H1 (cell line): Measurements from ENCODE around the gene ERP44. TPM values are rescaled to one million over a fixed set of nuclear protein-coding genes. Genes with fewer than 3 reads are reported as not detected.

Experiments used
- CTCF ChIA-PET: fragments of 300-600 bp; sonication (Branson Sonifier 250); formaldehyde crosslinking; loops from one replicate; lab custom pipeline; 2021; ENCODE audit not compliant: partially characterized antibody; lab: Charles Lee
- POLR2A ChIA-PET: fragments of 300-600 bp; sonication (Branson Sonifier 250); formaldehyde crosslinking; loops from one replicate; lab custom pipeline; 2021; ENCODE audit warnings: inconsistent platforms; ENCODE audit not compliant: partially characterized antibody; lab: Charles Lee
- DNase-seq, 2 experiments: peaks; one replicate each; pipeline versions ENCODE4 v3.0.0 to v3.0.0-alpha.2; 2010 to 2022; ENCODE audit warnings: low spot score in 2 of 2, low read depth in 1 of 2, mixed read lengths in 1 of 2
- FAIRE-seq: peaks from 2 replicates; lab custom pipeline; 2011; peaks lifted over from hg19 to GRCh38; lab: Jason Lieb, UNC
- H2AFZ ChIP-seq: 2 replicates; pipeline ENCODE4 v1.8.1; 2012; ENCODE audit warnings: low read length, inconsistent platforms
- H2AK5ac ChIP-seq: 2 replicates; pipeline ENCODE4 v1.6.1; 2013; ENCODE audit warnings: low read depth, low read length
- H2BK120ac ChIP-seq: replicated peaks from 2 replicates; pipeline ENCODE3; 2013; ENCODE audit warnings: low read depth, low read length, inconsistent platforms
- H2BK12ac ChIP-seq: 2 replicates; pipeline ENCODE4 v1.6.1; 2013; ENCODE audit warnings: low read depth, low read length
- H2BK15ac ChIP-seq: 2 replicates; pipeline ENCODE4 v1.6.1; 2013; ENCODE audit warnings: low read length
- H2BK20ac ChIP-seq: 2 replicates; pipeline ENCODE4 v1.6.1; 2013; ENCODE audit warnings: low read length
- H2BK5ac ChIP-seq: 2 replicates; pipeline ENCODE4 v1.6.1; 2013; ENCODE audit warnings: low read depth, low read length
- H3K14ac ChIP-seq: 2 replicates; pipeline ENCODE4 v1.6.1; 2013; ENCODE audit warnings: inconsistent platforms; ENCODE audit not compliant: insufficient read length
- H3K18ac ChIP-seq: 2 replicates; pipeline ENCODE4 v1.6.1; 2013; ENCODE audit warnings: low read length; ENCODE audit errors: extremely low read depth
- H3K23ac ChIP-seq: 2 replicates; pipeline ENCODE4 v1.6.1; 2013; ENCODE audit warnings: inconsistent platforms; ENCODE audit not compliant: insufficient read length
- H3K23me2 ChIP-seq: 2 replicates; pipeline ENCODE4 v1.6.1; 2013; ENCODE audit warnings: low read depth, low read length
- H3K27ac ChIP-seq: 2 replicates; pipeline ENCODE4 v1.6.1; 2011; ENCODE audit warnings: low read depth, low read length, inconsistent platforms
- H3K27me3 ChIP-seq, 4 experiments: replicated peaks in 1 of 4; 1 replicate in 1 of 4; 2 replicates in 3 of 4; pipeline versions ENCODE4 v1.6.1 to v1.8.1; 2011 to 2013; ENCODE audit warnings: low read length in 3 of 4, mild to moderate bottlenecking in 3 of 4, inconsistent platforms in 2 of 4, mixed read lengths in 2 of 4, moderate library complexity in 1 of 4; ENCODE audit not compliant: control insufficient read depth in 3 of 4, insufficient read depth in 3 of 4; ENCODE audit errors: extremely low read depth in 1 of 4
- H3K36me3 ChIP-seq, 4 experiments: 2 replicates each; pipeline versions ENCODE4 v1.6.1 to v1.8.1; 2011 to 2013; ENCODE audit warnings: mild to moderate bottlenecking in 4 of 4, low read length in 3 of 4, moderate library complexity in 2 of 4, control low read depth in 1 of 4, inconsistent platforms in 1 of 4; ENCODE audit not compliant: insufficient read depth in 4 of 4, control insufficient read depth in 2 of 4
- H3K4ac ChIP-seq: replicated peaks from 2 replicates; pipeline ENCODE3; 2013; ENCODE audit warnings: low read length, low read depth, mixed read lengths, inconsistent platforms; ENCODE audit not compliant: insufficient read length
- H3K4me1 ChIP-seq, 4 experiments: replicated peaks in 1 of 4; 1 replicate in 1 of 4; 2 replicates in 3 of 4; pipeline versions ENCODE4 v1.6.1 to v1.8.1; 2011 to 2013; ENCODE audit warnings: low read length in 3 of 4, inconsistent platforms in 2 of 4, mixed read lengths in 1 of 4; ENCODE audit not compliant: insufficient read depth in 4 of 4, control insufficient read depth in 3 of 4
- H3K4me2 ChIP-seq, 2 experiments: 2 replicates each; pipeline versions ENCODE4 v1.6.1 to v1.8.1; 2011 to 2013; ENCODE audit warnings: low read depth in 2 of 2, low read length in 2 of 2, control low read depth in 1 of 2, inconsistent platforms in 1 of 2, mild to moderate bottlenecking in 1 of 2; ENCODE audit not compliant: insufficient read depth in 1 of 2
- H3K4me3 ChIP-seq, 4 experiments: fragments of 200-600, 300-600 bp in 1 of 4; sonication (generic), shearing (Covaris generic), sonication (Bioruptor Twin) in 1 of 4; 2 replicates each; pipeline versions ENCODE4 v1.5.1 to v1.8.1; 2011 to 2016; ENCODE audit warnings: low read length in 4 of 4, low read depth in 3 of 4, control low read depth in 2 of 4, inconsistent platforms in 2 of 4, mild to moderate bottlenecking in 2 of 4, mixed read lengths in 1 of 4, moderate library complexity in 1 of 4; ENCODE audit not compliant: insufficient read depth in 2 of 4; ENCODE audit errors: extremely low read depth in 1 of 4
- H3K56ac ChIP-seq: replicated peaks from 2 replicates; pipeline ENCODE3; 2013; ENCODE audit warnings: low read depth, mild to moderate bottlenecking, mixed read lengths, low read length, inconsistent platforms; ENCODE audit not compliant: insufficient read length
- H3K79me1 ChIP-seq: 2 replicates; pipeline ENCODE4 v1.6.1; 2013; ENCODE audit warnings: low read depth, low read length, control low read depth
- H3K79me2 ChIP-seq, 2 experiments: 2 replicates each; pipeline versions ENCODE4 v1.6.1 to v1.8.1; 2012 to 2013; ENCODE audit warnings: low read length in 2 of 2, mild to moderate bottlenecking in 2 of 2, inconsistent platforms in 1 of 2; ENCODE audit not compliant: insufficient read depth in 2 of 2, control insufficient read depth in 1 of 2
- H3K9ac ChIP-seq, 4 experiments: replicated peaks in 1 of 4; 1 replicate in 1 of 4; 2 replicates in 3 of 4; pipeline versions ENCODE4 v1.6.1 to v1.8.1; 2011 to 2013; ENCODE audit warnings: low read depth in 3 of 4, low read length in 3 of 4, control low read depth in 2 of 4, mild to moderate bottlenecking in 2 of 4, moderate library complexity in 2 of 4, inconsistent platforms in 1 of 4; ENCODE audit errors: extremely low read depth in 1 of 4
- H3K9me3 ChIP-seq, 2 experiments: 2 replicates each; pipeline versions ENCODE4 v1.6.1 to v1.8.1; 2012 to 2013; ENCODE audit warnings: mild to moderate bottlenecking in 2 of 2, moderate library complexity in 2 of 2, control low read depth in 1 of 2, inconsistent platforms in 1 of 2, low read depth in 1 of 2, low read length in 1 of 2, mixed read lengths in 1 of 2; ENCODE audit not compliant: insufficient read depth in 2 of 2
- H4K20me1 ChIP-seq, 2 experiments: replicated peaks in 1 of 2; 2 replicates each; pipeline versions ENCODE3 to v1.8.1; 2011 to 2013; ENCODE audit warnings: inconsistent platforms in 2 of 2, low read length in 2 of 2, mild to moderate bottlenecking in 1 of 2; ENCODE audit not compliant: insufficient read depth in 2 of 2, control insufficient read depth in 1 of 2
- H4K5ac ChIP-seq: 2 replicates; pipeline ENCODE4 v1.6.1; 2013; ENCODE audit warnings: low read length, low read depth, mixed read lengths, inconsistent platforms; ENCODE audit not compliant: insufficient read length
- H4K8ac ChIP-seq: 2 replicates; pipeline ENCODE4 v1.8.0; 2013; ENCODE audit warnings: mild to moderate bottlenecking, moderate library complexity, low read length, inconsistent platforms; ENCODE audit not compliant: insufficient read depth; ENCODE audit errors: extremely low read depth
- H4K91ac ChIP-seq: replicated peaks from 2 replicates; pipeline ENCODE3; 2013; ENCODE audit warnings: low read length, mixed read lengths, inconsistent platforms; ENCODE audit not compliant: insufficient read length
- RAD21 ChIP-seq, 2 experiments: IDR thresholded peaks in 1 of 2; conservative IDR thresholded peaks in 1 of 2; 2 replicates each; pipeline ENCODE4 v1.6.1; 2011; ENCODE audit warnings: low read depth in 2 of 2, low read length in 2 of 2, improper control_type of control experiment in 1 of 2, inconsistent platforms in 1 of 2, mild to moderate bottlenecking in 1 of 2, moderate library complexity in 1 of 2
- TAF7 ChIP-seq: optimal IDR thresholded peaks from 2 replicates; pipeline ENCODE3; 2011; ENCODE audit warnings: low read depth, mild to moderate bottlenecking, inconsistent platforms, low read length, moderate library complexity, borderline replicate concordance
- WGBS, 2 experiments: shearing (Covaris generic) in 1 of 2; methylation state at CpG; one replicate each; pipeline versions ENCODE4 v1.1.6 to v1.1.7; 2013 to 2015; ENCODE audit warnings: low lambda C conversion rate in 2 of 2, mixed read lengths in 2 of 2, inconsistent platforms in 1 of 2, low coverage in 1 of 2, missing lambda C conversion rate in 1 of 2; ENCODE audit not compliant: insufficient replicate concordance in 2 of 2, insufficient coverage in 1 of 2, insufficient read length in 1 of 2; ENCODE audit errors: extremely low coverage in 1 of 2, missing lambda C conversion rate in 1 of 2; 5-methylcytosine and 5-hydroxymethylcytosine counted together
- polyA plus RNA-seq, 7 experiments: library from polyadenylated mRNA; depleted of rRNA in 3 of 7; stranded (reverse) in 5 of 7; unstranded in 2 of 7; fragments of >200 nt in 5 of 7; fragments of 200-250 nt in 2 of 7; gene quantifications; 1 replicate in 5 of 7; 2 replicates in 1 of 7; 4 replicates in 1 of 7; pipeline versions ENCODE4 v1.2.1 to v1.2.3, GENCODE V29; 2011 to 2013; ENCODE audit warnings: missing spikeins in 2 of 7, mixed read lengths in 2 of 7
- total RNA-seq: library from RNA; stranded (reverse); fragmentation: NEBNext Ultra II Directional; extraction: Animal tissue kit (Norgen Biotek cat#: 25700); gene quantifications from 2 replicates; pipeline ENCODE4 v1.2.1, GENCODE V29; 2021
- TF ChIP-seq, protein P1 (sequence below), 3 experiments: IDR thresholded peaks; 1 replicate in 2 of 3; 2 replicates in 1 of 3; pipeline versions ENCODE4 v1.5.1 to v1.6.1; 2011; ENCODE audit warnings: low read length in 3 of 3, mild to moderate bottlenecking in 3 of 3, inconsistent platforms in 2 of 3, low read depth in 1 of 3, moderate library complexity in 1 of 3; ENCODE audit not compliant: insufficient read depth in 1 of 3; ENCODE audit errors: control extremely low read depth in 1 of 3

ERP44 gene
- total and polyA plus RNA-seq, 2 of the 8 experiments (the other 6 are each of a cell fraction or from before 2014, with no cell fraction given) = 5.7 to 15.6 TPM

DNA sequence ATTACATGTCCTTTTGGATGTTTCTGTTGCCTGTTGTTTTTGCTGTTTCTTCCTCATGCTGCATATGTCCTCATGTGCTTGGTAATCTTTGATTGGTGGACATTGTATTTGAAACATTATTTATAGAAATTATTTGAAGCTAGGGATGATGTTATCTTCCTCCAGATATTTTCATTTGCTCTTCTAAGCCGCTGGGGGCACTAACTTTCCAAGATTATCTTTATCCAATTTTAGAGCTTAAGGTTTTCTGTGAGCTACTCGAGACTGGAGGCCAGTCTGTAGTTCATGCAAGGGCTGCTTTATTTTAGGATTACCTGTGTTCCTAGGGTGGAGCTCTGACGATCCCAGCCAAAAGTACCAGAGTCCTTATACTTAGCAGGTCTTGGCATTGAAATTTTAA lies 151.4 kb downstream of the ERP44 start:
- Histone ChIP-seq H3K18ac (no peak overlapping the region), H3K23me2 (no peaks in the 10 kb centered on the region), H3K79me1 (no peaks in the 10 kb centered on the region), H4K20me1 (no peaks in the 10 kb centered on the region), H3K79me2 (no peaks in the 10 kb centered on the region), H3K27ac (no peak overlapping the region), H2BK120ac (no peak overlapping the region), H3K27me3 (no peaks in the 10 kb centered on the region), H3K4me3 (no peak overlapping the region), H3K4ac (no peak overlapping the region), H3K23ac (no peak overlapping the region), H3K9ac (no peak overlapping the region), H3K56ac (no peak overlapping the region), H2AFZ (no peak overlapping the region), H4K91ac (no peak overlapping the region), H4K5ac (no peak overlapping the region), H3K14ac (no peak overlapping the region), H2BK20ac (no peak overlapping the region), H2AK5ac (no peak overlapping the region), H2BK5ac (no peak overlapping the region), H4K8ac (no peak overlapping the region), H3K36me3 (no peaks in the 10 kb centered on the region), H3K4me2 (no peak overlapping the region), H2BK12ac (no peak overlapping the region), H2BK15ac (no peak overlapping the region), H3K4me1 (no peaks in the 10 kb centered on the region), H3K9me3 (no peaks in the 10 kb centered on the region)
- POLR2A ChIA-PET = interaction anchor here (1.1 kb wide), 1 partner anchor 84 kb away, joined by 3 read pairs; no protein-coding TSS in a partner anchor
- FAIRE-seq (no peak), DNase-seq (no peak)
- CTCF ChIA-PET = interaction anchor here (0.6 to 2.8 kb wide), 28 partner anchors 8 to 502 kb away, joined by 3 to 26 read pairs (median 4); partner anchors contain the start of gene NR4A3
- 60% methylated on average over 3 of the region's 3 CpGs; no CpG with 5 or more reads in 1 of the 2 experiments for WGBS, 2 experiments
- TF ChIP-seq RAD21 (IDR thresholded peaks at IDR 0.05 in 1 of 2, conservative IDR thresholded peaks at IDR 0.05 in 1 of 2; ENCODE audit: low read depth in 2 of 2, low read length in 2 of 2) (peak; percentile 22 to 26; a peak in 3 of 4 replicates), TAF7 (no peak)
- TF ChIP-seq, protein P1, sequence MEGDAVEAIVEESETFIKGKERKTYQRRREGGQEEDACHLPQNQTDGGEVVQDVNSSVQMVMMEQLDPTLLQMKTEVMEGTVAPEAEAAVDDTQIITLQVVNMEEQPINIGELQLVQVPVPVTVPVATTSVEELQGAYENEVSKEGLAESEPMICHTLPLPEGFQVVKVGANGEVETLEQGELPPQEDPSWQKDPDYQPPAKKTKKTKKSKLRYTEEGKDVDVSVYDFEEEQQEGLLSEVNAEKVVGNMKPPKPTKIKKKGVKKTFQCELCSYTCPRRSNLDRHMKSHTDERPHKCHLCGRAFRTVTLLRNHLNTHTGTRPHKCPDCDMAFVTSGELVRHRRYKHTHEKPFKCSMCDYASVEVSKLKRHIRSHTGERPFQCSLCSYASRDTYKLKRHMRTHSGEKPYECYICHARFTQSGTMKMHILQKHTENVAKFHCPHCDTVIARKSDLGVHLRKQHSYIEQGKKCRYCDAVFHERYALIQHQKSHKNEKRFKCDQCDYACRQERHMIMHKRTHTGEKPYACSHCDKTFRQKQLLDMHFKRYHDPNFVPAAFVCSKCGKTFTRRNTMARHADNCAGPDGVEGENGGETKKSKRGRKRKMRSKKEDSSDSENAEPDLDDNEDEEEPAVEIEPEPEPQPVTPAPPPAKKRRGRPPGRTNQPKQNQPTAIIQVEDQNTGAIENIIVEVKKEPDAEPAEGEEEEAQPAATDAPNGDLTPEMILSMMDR (IDR thresholded peaks at IDR 0.05; ENCODE audit: control extremely low read depth in 1 of 3, insufficient read depth in 1 of 3, low read depth in 1 of 3, low read length in 3 of 3) = peak in 2 of 3 experiments; percentile 4 to 23; a peak in 2 of 4 replicates
